Head of caudate nucleus (tissue), 42 donors: ENCODE results near the gene FUT1.
"Not testable (repeated sequence)": the region's sequence is repeated elsewhere in the genome, so short reads cannot be mapped to it uniquely, and the experiment has no call there.

ENCODE experiments used
- DNase-seq, 42 donors: peaks; one replicate each; pipeline versions ENCODE4 v3.0.0 to v3.0.0-alpha.2; 2020 to 2021; ENCODE audit warnings: mixed read lengths in 7 of 42
- intact Hi-C: fragments of 100-400 bp; cut with DNase I; formaldehyde crosslinking; loops from one replicate; pipeline ENCODE4 v1.15.0; 2022

FUT1 gene

DNA sequence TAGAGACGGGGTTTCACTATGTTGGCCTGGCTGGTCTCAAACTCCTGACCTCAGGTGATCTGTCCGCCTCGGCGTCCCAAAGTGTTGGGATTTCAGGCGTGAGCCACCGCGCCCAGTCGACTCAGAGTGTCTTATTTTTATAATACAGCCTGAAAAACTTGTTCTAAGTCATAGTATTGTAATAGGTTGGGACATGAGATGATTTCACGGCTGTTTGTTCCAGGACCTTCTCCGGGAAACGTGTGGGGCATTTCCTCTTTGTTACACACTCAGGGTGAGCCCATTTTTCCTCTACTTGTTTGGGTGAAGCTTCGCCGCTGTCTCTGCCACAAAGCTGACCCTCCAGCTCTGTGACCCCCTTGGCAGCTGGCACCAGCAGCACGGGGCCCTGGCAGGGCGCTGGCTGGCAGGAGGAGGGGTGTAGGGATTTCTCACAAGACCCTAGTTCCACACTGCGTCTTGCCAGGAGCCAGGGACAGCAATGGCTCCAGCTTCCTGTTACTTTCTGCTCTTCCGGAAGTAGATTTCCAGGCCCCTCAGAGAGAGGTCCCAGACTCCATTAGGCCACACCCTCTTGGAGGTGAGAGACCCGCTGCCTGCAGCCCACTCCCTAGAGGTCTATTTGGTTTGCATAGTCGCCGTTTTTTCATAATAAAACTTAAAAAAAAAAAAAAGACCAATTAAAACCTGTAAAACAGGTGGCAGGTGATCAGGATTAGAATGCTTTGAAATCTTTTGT, 18.5 kb upstream of the FUT1 start:
- no peak for DNase-seq
- intact Hi-C loops = no loop called here

DNA sequence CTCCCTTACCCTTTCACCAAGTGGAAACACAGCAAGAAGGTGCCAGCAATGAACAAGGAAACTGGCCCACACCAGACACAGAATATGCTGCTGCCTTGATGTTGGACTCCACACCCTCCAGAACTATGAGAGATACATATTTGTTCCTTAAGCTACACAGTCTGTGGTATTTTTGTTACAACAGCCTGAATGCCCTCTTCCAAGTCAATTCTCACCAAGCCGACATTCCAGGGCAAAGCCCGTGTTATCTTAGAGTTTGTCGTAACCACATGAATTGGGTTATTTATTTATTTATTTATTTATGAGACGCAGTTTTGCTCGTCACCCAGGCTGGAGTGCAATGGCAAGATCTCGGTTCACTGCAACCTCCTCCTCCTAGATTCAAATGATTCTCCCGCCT, 17.8 kb upstream of the FUT1 start:
- intact Hi-C loops = no loop called here
- DNase-seq = no peak

DNA sequence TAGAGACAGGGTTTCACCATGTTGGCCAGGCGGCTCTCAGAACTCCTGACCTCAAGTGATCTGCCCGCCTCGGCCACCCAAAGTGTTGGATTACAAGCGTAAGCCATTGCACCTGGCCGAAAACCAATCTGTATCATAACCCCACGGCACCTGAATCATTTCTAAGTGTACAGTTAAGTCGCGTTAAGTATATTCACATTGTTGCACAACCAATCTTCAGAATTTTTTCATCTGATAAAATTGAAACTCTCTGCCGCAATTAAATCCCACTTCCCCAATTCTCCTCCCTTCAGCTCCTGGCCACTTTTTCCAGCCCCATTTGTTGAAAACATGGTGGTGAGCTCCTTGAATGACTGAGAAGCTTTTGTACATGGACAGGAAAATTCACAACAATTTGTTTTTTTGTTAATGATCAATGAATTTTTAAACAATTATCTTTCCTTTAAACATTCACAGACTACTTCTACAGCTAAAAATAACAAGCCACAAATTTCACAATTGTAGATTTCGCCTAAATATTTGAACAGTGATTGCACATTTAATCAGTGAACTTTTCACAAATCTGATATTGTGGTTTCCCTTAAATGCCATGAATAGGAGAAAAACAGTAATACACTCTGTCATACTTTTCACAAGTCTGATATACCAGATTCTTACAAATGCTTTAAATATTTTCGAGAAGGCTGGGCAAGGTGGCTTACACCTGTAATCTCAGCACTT, 16.7 kb upstream of the FUT1 start:
- intact Hi-C loops = no loop called here
- DNase-seq = no peak

DNA sequence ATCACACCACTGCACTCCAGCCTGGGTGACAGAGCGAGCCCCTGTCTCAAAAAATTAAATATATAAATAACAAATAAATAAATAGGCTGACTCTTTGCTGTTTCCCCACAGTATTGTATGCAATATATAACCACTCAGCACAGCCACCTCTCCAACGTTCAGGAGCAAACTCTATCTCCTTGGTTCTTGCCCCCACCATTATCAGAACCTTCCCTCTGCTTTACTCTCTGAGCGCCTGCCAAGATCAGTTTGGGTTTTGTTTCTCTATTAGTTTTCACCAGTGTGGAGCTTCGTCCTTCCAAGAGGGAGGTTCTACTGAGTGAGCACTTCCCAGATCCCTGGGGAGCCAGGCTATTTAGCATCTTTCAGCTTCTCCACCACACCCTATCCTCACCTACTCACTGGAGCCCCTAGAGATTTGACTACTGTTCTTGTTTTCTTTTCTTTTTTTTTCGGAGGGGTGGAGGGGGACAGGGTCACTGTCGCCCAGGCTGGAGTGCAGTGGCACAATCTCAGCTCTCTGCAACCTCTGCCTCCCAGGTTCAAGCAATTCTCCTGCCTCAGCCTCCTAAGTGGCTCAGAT, 15.8 kb upstream of the FUT1 start:
- DNase-seq, intact Hi-C loops: not testable (repeated sequence)

DNA sequence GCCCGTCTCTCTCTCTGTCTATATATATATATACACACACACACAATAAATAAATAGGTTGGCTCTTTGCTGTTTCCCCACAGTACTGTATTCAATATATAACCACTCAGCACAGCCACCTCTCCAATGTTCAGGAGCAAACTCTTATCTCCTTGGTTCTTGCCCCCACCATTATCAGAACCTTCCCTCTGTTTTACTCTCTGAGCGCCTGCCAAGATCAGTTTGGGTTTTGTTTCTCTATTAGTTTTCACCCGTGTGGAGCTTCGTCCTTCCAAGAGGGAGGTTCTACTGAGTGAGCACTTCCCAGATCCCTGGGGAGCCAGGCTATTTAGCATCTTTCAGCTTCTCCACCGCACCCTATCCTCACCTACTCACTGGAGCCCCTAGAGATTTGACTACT, 13.4 kb upstream of the FUT1 start:
- DNase-seq, intact Hi-C loops: not testable (repeated sequence)

DNA sequence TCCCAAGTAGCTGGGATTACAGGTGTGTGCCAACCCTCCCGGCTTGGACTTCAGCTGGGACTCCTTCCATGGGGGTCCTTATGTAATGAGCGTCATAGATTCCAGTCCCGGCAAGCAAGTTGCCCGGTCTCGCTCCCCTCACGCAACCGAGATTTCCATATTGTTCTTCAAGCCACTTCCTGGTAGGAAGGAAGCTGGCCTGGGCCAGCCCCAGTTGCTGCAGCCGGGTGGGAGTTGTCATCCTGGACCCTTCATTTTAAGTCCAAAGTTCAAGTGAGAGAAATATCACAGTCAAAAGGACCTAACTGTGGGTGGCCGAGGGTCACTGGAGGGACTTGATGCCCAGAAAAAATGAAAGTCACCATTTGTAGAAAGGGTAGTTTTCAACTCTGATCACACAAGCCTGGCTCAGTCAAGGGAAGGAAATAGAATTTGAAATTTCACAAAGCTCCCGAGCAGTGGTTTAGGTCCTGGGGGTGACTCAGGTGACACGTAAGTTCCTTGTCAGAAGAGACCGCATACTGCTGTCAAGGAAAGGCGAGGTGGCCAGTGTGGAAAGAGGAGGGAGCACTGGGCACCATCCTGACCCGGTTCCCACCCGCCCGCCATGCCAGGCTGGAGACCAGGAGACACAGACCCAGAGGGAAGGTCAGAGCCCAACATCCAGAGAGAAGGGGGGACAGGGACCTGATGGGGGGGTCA, 8.2 kb upstream of the FUT1 start:
- intact Hi-C loops = no loop called here
- DNase-seq = no peak

DNA sequence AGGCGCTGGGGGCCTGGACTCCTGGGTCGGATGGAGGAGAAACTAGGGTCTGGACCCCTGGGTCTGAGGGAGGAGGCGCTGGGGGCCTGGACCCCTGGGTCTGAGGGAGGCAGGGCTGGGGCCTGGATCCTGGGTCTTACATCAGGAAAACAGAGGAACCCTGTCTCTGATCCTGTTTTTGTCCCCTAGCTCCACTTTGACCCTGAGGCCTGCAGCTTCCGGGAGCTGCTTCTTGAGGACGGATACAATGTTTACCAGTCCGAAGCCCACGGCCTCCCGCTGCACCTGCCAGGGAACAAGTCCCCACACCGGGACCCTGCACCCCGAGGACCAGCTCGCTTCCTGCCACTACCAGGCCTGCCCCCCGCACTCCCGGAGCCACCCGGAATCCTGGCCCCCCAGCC, 5.3 kb upstream of the FUT1 start:
- DNase-seq = no peak
- intact Hi-C loops = no loop called here

DNA sequence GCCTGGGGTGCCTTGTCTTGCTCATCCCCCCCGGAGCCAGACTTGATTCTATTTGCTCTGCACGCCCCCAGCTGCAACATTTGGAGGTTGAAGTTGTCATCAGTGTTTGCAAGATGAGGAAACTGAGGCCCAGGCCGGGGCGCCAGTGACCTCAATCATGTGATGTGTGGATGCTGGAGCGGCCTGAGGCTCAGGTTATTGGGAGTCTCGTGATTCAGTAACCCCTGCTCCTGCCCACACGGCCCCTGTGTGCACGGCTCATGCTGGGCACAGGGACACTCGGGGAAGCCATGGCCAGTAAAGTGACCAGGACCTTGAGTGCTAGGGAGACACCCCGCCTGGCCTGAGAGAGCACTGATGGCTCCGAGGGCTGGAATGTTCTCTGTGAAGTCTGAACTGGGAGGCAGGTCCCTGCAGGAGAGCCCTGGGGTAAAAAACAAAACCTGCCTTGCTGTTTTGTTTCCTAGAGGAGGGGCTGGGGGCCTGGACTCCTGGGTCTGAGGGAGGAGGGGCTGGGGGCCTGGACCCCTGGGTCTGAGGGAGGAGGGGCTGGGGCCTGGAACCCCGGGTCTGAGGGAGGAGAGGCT, 4.7 kb upstream of the FUT1 start:
- intact Hi-C loops = no loop called here
- no peak for DNase-seq

DNA sequence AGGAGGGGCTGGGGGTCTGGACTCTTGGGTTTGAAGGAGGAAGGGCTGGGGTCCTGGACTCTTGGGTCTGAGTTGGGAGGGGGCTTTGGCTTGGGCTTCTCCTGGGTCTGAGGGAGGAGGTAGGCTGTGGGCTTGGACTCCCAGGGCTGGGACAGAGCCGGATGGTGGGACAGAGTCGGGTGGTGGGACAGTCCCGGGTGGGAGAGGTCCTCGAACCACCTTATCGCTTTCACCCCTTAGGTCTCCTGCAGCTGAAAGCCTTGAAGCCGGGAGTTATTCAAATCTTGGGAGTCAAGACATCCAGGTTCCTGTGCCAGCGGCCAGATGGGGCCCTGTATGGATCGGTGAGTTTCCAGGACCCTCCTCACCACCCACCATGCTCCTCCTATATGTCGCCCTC, 4.2 kb upstream of the FUT1 start:
- DNase-seq = no peak
- intact Hi-C loops = no loop called here

DNA sequence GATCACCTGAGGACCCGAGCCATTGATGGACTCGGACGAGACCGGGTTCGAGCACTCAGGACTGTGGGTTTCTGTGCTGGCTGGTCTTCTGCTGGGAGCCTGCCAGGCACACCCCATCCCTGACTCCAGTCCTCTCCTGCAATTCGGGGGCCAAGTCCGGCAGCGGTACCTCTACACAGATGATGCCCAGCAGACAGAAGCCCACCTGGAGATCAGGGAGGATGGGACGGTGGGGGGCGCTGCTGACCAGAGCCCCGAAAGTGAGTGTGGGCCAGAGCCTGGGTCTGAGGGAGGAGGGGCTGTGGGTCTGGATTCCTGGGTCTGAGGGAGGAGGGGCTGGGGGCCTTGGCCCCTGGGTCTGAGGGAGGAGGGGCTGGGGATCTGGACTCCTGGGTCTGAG, 3.8 kb upstream of the FUT1 start:
- intact Hi-C loops = no loop called here
- DNase-seq = no peak

DNA sequence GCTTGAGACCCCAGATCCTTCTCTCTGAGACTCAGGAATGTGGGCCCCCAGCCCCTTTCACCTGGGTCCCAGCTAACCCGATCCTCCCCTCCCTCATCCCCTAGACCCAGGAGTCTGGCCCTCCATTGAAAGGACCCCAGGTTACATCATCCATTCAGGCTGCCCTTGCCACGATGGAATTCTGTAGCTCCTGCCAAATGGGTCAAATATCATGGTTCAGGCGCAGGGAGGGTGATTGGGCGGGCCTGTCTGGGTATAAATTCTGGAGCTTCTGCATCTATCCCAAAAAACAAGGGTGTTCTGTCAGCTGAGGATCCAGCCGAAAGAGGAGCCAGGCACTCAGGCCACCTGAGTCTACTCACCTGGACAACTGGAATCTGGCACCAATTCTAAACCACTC, 3.3 kb upstream of the FUT1 start:
- intact Hi-C loops = no loop called here

DNA sequence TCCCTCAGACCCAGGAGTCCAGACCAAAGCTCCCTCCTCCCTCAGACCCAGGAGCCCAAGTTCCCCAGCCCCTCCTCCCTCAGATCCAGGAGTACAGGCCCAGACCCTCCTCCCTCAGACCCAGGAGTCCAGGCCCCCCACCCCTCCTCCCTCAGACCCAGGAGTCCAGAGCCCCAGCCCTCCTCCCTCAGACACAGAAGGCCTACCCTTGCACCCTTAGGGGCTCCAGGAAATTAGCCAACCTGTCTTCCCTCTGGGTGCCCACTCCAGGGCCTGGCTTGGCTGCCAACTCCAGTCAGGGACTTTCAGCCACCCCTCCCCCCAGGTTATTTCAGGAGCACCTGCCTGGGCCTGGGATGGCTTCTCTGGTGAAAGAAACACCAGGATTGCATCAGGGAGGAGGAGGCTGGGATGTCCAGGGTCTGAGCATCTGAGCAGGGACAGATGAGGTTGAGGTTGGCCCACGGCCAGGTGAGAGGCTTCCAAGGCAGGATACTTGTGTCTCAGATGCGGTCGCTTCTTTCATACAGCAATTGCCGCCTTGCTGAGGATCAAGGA, 2.7 kb upstream of the FUT1 start, which contains the start of gene FGF21:
Gene FGF21 (plus strand): TSS at position 441 of the 558 bp plus-strand sequence. CDS start 713 bp downstream, outside the sequence.
- intact Hi-C loops = no loop called here

More for the DNA sequence above, 3.3 kb upstream of the FUT1 start:
- no peak for DNase-seq

DNA sequence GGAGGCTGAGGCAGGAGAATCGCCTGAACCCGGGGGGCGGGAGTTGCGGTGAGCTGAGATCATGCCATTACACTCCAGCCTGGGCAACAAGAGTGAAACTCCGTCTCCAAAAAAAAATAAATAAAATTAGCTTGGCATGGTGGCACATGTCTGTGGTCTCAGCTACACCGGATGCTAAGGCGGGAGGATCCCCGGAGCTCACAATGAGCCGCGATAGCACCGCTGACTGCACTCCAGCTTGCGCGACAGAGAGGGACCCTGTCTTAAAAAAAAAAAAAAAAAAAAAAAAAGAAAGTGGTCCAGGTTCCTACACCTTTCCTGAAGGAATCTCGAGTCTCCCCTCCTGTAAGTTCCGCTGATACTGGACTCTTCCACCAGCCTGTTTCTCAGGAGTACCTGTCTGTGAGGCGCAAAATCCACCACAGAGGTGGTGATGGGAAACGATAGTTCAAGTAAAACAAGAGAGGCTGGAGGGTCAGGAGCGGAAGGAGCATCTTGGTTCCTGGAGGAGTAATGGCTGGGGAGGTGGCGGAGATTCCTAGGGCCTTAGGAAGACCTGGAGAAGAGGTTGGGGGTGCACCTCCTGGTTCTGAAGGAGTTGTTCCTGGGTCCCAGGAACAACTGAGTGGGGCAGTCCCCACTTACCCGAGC, 471 bp downstream of the FUT1 start:
- intact Hi-C loops = no loop called here
- DNase-seq = no peak

More for the DNA sequence above, 2.7 kb upstream of the FUT1 start, which contains the start of gene FGF21:
- no peak for DNase-seq

DNA sequence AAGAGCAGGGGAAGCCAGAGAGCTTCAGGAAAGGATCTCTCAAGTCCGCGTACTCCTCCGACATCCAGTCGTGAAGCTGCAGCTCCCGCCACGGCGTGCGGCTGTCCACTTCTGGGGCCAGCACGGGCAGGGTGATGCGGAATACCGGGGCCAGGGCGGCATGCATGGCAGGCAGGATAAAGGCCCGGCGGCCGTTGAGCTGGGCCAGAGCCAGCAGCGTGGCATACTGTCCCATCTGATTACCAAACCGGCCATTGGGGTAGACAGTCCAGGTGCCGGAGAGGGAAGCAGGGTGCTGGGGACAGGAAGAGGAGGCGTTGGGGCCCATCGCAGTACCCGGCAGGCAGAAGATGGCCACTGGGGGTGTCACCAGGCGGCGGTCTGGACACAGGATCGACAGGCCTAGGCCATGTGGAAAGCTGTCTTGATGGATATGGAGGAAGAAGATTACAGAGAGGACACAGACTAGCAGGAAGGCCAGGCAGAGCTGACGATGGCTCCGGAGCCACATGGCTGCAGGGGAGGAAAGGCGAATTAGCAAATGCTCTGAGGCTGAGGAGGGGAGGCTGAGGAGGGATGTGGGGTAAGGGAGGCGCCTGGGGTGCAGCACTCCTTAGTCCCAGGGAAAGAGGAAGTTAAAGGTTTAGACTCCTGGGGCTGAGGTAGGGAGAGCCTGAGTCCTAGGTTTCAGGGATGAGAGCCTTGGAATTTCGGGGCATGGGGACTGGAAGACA, 1.5 kb downstream of the FUT1 start:
- intact Hi-C loops = no loop called here
- DNase-seq = no peak

DNA sequence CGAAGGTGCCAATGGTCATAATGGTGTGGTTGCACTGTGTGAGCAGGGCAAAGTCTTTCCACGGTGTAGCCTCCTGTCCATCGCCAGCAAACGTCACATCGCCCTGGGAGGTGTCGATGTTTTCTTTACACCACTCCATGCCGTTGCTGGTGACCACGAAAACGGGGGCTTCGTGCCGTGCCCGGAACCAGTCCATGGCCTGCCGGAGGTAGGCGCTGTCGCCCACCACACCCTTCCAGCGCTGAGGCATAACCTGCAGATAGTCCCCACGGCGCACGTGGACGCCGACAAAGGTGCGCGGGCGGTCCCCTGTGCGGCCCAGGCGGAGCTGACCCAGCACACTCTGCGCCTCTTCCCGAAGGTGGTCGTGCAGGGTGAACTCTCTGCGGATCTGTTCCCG, 2.1 kb downstream of the FUT1 start:
- intact Hi-C loops = no loop called here
- DNase-seq = no peak

DNA sequence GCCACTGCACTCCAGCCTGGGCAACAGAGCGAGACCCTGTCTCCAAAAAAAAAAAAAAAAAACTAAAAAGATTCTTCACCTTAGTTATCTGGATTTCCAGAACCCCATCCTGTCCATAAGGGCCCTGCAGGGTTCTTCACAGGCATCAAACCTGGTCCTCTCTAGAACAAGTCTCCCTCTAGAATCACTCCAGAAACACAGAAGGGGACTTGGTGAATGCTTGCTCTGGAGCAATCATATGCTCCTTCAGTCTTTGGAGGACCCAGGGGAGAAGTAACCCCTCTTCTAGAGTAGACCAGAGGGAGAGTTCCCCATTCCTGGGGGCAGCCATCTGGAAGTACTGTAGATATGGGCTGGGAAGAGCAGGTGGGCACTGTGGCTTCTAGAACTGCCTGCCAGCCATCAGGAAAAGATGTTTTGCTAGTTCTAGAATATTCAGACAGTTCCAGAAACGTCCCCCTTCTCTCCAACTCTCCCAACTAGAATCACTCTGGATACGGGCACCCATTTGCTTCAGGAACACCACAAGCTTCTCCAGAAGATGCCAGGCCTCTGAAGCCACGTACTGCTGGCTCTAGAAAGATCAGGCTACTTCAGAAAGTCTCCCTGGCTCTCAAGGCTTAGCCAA, 2.8 kb downstream of the FUT1 start:
- intact Hi-C loops = no loop called here

More for the DNA sequence above, 2.8 kb downstream of the FUT1 start:
- DNase-seq = no peak
